Choroid plexus epithelial cell (primary cell): ENCODE results near the gene TUBG1.
A peak's percentile ranks its signal among the peaks of the same experiment; 100 is the strongest.

Experiments
- DNase-seq: peaks from one replicate; pipeline ENCODE4 v3.0.0-alpha.2; 2010; ENCODE audit warnings: low read depth
- H3K4me3 ChIP-seq: 2 replicates; pipeline ENCODE4 v1.5.1; 2011; ENCODE audit warnings: low read depth, mild to moderate bottlenecking, control low read depth, low read length, moderate library complexity
- TF ChIP-seq, protein P1 (sequence below): conservative IDR thresholded peaks from 2 replicates; pipeline ENCODE4 v1.5.1; 2011; ENCODE audit warnings: low read depth, mild to moderate bottlenecking, control low read depth, inconsistent platforms, low read length, moderate library complexity

TUBG1 gene

DNA sequence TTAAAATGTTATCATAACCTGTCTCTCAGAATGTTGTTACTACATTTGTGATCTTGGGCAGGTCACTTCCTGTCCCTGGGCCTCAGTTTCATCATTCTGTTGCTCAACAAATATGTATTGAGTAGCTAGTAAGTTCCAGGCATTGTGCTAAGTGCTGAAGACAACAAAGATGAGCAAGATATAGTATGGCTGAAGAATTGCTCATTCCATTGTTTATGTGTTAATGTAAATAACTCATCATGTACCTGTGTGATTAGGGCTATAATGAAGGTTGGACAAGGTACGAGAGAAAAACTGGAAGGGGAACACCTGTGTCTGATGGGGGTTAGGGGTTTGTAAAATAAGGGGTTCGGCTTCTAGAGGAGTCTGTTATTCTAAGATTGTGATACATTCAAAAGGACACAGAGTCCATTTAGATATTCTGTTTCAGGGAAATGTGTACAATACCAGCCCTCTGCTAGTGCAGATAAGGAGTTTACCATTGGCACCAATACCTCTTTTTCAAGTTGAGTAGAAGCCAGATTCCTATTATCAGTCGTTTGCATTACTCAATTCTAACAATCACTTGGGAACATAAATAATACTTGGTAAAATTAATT, 20.0 kb downstream of the TUBG1 start:
- TF ChIP-seq, protein P1, sequence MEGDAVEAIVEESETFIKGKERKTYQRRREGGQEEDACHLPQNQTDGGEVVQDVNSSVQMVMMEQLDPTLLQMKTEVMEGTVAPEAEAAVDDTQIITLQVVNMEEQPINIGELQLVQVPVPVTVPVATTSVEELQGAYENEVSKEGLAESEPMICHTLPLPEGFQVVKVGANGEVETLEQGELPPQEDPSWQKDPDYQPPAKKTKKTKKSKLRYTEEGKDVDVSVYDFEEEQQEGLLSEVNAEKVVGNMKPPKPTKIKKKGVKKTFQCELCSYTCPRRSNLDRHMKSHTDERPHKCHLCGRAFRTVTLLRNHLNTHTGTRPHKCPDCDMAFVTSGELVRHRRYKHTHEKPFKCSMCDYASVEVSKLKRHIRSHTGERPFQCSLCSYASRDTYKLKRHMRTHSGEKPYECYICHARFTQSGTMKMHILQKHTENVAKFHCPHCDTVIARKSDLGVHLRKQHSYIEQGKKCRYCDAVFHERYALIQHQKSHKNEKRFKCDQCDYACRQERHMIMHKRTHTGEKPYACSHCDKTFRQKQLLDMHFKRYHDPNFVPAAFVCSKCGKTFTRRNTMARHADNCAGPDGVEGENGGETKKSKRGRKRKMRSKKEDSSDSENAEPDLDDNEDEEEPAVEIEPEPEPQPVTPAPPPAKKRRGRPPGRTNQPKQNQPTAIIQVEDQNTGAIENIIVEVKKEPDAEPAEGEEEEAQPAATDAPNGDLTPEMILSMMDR, result no peak
- DNase-seq, result peak; percentile 33
- H3K4me3 ChIP-seq, result no peak overlapping the region

DNA sequence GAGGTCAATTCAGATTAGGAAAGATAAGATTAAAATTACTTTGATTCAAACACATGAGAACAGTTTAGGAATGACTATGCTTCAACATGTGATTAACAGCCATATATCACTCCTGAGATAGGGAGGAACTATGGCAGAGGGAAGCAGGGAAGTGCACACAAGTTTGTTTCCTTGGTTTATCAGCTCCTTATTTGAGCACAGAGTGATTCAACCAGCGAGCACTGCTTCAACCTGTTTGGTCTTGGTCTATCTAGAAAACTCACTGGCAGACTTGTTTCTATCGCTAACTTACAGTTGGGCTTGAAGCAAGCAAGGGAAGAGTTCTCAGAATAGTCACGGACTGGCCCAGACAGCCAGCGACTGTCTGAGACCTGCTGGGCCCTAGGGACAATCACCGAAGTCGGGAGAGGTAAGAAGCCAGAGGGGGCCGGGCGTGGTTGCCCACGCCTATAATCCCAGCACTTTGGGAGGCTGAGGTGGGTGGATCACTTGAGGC, 23.5 kb downstream of the TUBG1 start:
- no peak overlapping the region for H3K4me3 ChIP-seq
- no peak for DNase-seq

DNA sequence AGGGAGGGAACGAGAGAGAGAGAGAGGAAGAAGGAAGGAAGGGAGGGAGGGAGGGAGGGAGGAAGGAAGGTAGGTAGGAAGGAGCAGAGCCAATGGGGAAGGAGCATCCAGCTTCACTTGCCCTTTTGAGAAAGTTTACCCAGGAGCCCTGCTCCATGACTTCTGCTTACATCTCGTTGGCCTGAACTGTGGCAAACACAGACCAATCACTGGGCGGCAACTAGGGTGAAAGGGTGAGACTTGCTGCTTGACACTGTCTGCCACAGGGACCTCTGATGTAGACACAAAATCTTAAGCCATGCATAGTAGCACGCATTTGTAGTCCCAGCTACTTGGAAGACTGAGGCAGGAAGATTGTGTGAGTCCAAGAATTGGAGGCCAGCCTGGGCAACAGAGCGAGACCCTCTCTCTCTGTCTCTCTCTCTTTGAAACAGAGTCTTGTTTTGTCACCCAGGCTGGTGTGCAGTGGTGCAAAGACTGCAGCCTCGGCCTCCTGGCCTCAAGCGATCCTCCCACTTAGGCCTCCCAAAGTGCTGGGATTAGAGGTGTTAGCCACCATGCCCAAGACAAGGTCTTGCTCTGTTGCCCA, 30.1 kb downstream of the TUBG1 start:
- H3K4me3 ChIP-seq, result no peak overlapping the region
- TF ChIP-seq, protein P1, result no peak
- DNase-seq, result no peak

More for the DNA sequence above, 23.5 kb downstream of the TUBG1 start:
- TF ChIP-seq, protein P1, result no peak

DNA sequence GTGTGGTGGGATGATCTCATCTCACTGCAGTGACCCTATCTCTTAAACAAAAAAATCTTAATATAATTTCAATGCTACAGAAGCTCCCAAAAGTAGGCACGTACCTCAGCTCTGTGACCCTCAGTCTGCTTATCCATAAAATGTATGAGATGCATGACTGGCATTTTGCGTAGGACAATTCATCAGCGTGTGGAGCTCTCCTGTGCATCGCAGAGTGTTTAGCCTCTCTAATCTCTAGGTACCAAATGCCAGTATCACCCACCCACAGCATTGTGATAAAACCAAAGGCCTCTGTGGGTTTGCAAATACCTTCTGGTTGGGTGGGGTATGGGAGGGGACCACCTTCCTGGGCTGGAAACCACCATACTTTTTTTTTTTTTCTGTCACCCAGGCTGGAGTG, 30.6 kb downstream of the TUBG1 start:
- TF ChIP-seq, protein P1, result no peak
- H3K4me3 ChIP-seq, result no peak overlapping the region
- DNase-seq, result no peak

DNA sequence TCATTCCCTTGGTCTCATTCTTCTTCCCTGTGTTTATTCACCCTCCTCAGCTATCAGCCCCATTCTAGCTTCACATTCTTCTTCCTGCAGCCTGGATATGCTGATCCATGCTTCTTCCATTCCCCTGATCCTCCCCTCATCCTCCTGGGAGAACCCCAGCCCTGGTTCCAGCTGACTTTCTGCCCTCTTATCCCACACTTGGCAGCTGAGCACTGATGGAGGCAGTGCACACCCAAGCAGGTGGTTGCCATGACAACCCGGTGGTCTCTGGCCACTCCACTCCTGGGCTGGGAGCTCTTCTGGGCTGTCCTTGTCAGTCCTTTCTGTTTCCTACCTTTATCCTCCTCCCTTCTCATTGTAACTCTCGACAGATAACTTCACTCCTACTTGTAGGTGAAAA, 32.9 kb downstream of the TUBG1 start:
- DNase-seq, result no peak
- TF ChIP-seq, protein P1, result no peak

DNA sequence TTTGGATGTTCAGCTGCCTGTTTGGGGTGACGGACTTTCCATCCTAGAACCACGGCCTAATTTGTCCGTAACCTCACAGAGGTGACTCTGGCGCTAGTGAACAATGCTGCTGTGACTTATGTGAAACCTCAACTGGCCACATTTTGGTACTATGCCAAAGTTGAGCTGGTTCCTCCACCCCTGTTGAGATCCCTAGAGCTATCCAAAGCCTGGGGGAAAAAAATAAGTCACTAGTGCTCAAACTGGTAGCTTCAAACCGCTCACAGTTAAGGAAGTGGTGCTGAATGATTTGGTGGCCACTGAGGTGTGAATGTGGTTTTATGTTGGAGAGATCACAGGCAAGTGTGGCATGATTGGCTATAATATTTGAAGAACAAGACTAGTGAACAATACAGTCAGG, 38.3 kb downstream of the TUBG1 start:
- DNase-seq, result no peak
- H3K4me3 ChIP-seq, result no peak overlapping the region
- TF ChIP-seq, protein P1, result no peak

More for the DNA sequence above, 32.9 kb downstream of the TUBG1 start:
- no peak overlapping the region for H3K4me3 ChIP-seq

DNA sequence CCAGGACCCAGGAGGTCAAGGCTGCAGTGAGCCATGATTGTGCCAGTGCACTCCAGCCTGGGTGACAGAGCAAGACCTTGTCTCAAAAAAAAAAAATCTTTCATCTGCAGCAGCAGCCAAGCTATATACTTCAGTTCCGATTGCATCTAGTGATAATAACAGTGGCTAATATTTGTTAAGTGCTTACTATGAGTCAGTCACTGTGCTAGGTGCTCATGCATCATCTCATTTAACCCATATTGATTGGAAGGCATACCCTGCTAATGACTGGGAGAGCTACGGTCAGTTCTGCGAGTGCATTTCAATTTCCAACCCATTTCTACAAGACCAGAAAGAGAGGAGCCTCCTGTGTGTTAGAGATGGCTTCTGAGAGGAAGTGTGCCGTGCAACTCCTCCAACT, 41.9 kb downstream of the TUBG1 start:
- DNase-seq, result no peak
- H3K4me3 ChIP-seq, result no peak overlapping the region
- TF ChIP-seq, protein P1, result no peak
